GM19043 (cell line): ENCODE results near the gene CFAP206.

Experiments used
- ATAC-seq: cut with Tn5 transposase; IDR thresholded peaks from one replicate; pipeline ENCODE4 v1.9.1; 2021; ENCODE audit warnings: low read depth; ENCODE audit not compliant: unreplicated experiment

The CFAP206 gene

GRCh38 chr6:87504441-87504840 is 96.7 kb downstream of the CFAP206 start:
- ATAC-seq: no peak
